ENCODE measurements around the gene PPP1R12C.
"Not testable (repeated sequence)": the region's sequence is repeated elsewhere in the genome, so short reads cannot be mapped to it uniquely, and the experiment has no call there.

PPP1R12C gene

GRCh38 chr19:55116859-55117662 is at the start of gene PPP1R12C:
Gene PPP1R12C (minus strand): TSS chr19:55117637. CDS start chr19:55117543, 94 bp downstream.
- DNase-seq (ENCODE audit: low read depth in 1 of 2, low spot score in 1 of 2) = no peak

- DNase-seq (ENCODE audit: low read depth in 1 of 2, low spot score in 1 of 2) = peak in 1 of 2 donors; percentile 60
Observed at GRCh38 chr19:55166530-55167268, 49.3 kb upstream of the PPP1R12C start, which contains the start of gene DNAAF3. Gene DNAAF3 (minus strand): TSS chr19:55166613. CDS start chr19:55166413, 200 bp downstream.

- DNase-seq (ENCODE audit: low read depth in 1 of 2, low spot score in 1 of 2) = no peak
Observed at GRCh38 chr19:55165952-55166529, 48.6 kb upstream of the PPP1R12C start.

- no peak for DNase-seq (ENCODE audit: low read depth in 1 of 2, low spot score in 1 of 2)
Observed at GRCh38 chr19:55161571-55162322, 44.3 kb upstream of the PPP1R12C start.

GRCh38 chr19:55160986-55161365 is 43.5 kb upstream of the PPP1R12C start:
- DNase-seq (ENCODE audit: low read depth in 1 of 2, low spot score in 1 of 2) = no peak

- DNase-seq (ENCODE audit: low read depth in 1 of 2, low spot score in 1 of 2) = peak; percentile 68 to 84
Observed at GRCh38 chr19:55160128-55160985, 42.9 kb upstream of the PPP1R12C start.

- no peak for DNase-seq (ENCODE audit: low read depth in 1 of 2, low spot score in 1 of 2)
Observed at GRCh38 chr19:55158848-55159749, 41.7 kb upstream of the PPP1R12C start.

GRCh38 chr19:55158423-55158822 is 41.0 kb upstream of the PPP1R12C start:
- no peak for DNase-seq (ENCODE audit: low read depth in 1 of 2, low spot score in 1 of 2)

- DNase-seq (ENCODE audit: low read depth in 1 of 2, low spot score in 1 of 2) = no peak
Observed at GRCh38 chr19:55157064-55157908, 39.8 kb upstream of the PPP1R12C start, which contains the start of gene TNNI3. Gene TNNI3 (minus strand): TSS chr19:55157732. CDS start chr19:55157589, 143 bp downstream.

- no peak for DNase-seq (ENCODE audit: low read depth in 1 of 2, low spot score in 1 of 2)
Observed at GRCh38 chr19:55156202-55157063, 39.0 kb upstream of the PPP1R12C start.

GRCh38 chr19:55155784-55156183 is 38.3 kb upstream of the PPP1R12C start:
- DNase-seq (ENCODE audit: low read depth in 1 of 2, low spot score in 1 of 2) = not testable (repeated sequence)

GRCh38 chr19:55153652-55154264 is 36.3 kb upstream of the PPP1R12C start:
- no peak for DNase-seq (ENCODE audit: low read depth in 1 of 2, low spot score in 1 of 2)

GRCh38 chr19:55152017-55152416 is 34.6 kb upstream of the PPP1R12C start:
- no peak for DNase-seq (ENCODE audit: low read depth in 1 of 2, low spot score in 1 of 2)

- DNase-seq (ENCODE audit: low read depth in 1 of 2, low spot score in 1 of 2) = no peak
Observed at GRCh38 chr19:55149078-55150003, 31.9 kb upstream of the PPP1R12C start, which contains the start of gene TNNT1. Gene TNNT1 (minus strand): TSS chr19:55149206. CDS start chr19:55147157, 2,049 bp downstream.

- DNase-seq (ENCODE audit: low read depth in 1 of 2, low spot score in 1 of 2) = no peak
Observed at GRCh38 chr19:55147545-55148251, 30.3 kb upstream of the PPP1R12C start.

Data from stimulated activated CD4-positive, alpha-beta T cell treated with anti-CD3 and anti-CD28 coated beads, Interleukin-15, amount 100 ng/mL, for 1 hour (primary cell).